Stomach (tissue), 4 donors: Measurements from ENCODE around the gene DEK.
"Not testable (repeated sequence)": the region's sequence is repeated elsewhere in the genome, so short reads cannot be mapped to it uniquely, and the experiment has no call there.

Source experiments
- CTCF ChIP-seq, 7 experiments: fragments of 450-650 bp in 4 of 7; fragments of 200-600 bp in 3 of 7; sonication (generic) in 3 of 7; IDR thresholded peaks; one replicate each; pipeline ENCODE4 v1.5.1; 2016 to 2019; ENCODE audit warnings: antibody characterized with exemption in 7 of 7, control low read depth in 2 of 7, mild to moderate bottlenecking in 1 of 7
- POLR2A ChIP-seq, 4 donors: fragments of 450-650 bp; IDR thresholded peaks; one replicate each; pipeline ENCODE4 v1.6.1; 2016; ENCODE audit warnings: antibody characterized with exemption in 4 of 4, control low read depth in 2 of 4, mild to moderate bottlenecking in 1 of 4, moderate library complexity in 1 of 4

DNA sequence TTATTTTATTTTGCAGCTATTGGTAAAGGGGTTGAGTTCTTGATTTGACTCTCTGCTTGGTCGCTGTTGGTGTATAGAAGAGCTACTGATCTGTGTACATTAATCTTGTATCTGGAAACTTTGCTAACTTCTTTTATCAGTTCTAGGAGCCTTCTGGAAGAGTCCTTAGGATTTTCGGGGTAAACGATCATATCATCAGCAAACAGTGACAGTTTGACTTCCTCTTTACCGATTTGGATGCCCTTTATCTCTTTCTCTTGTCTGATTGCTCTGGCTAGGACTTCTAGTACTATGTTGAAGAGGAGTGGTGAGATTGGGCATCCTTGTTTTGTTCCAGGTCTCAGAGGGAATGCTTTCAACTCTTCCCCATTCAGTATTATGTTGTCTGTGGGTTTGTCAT is 88.1 kb downstream of the DEK start:
- TF ChIP-seq POLR2A, CTCF (IDR thresholded peaks at IDR 0.05): not testable (repeated sequence)
